ENCODE results near the gene APOO. TPM values are rescaled to one million over a fixed set of nuclear protein-coding genes. Genes with fewer than 3 reads are reported as not detected.

APOO gene
- total and polyA plus RNA-seq, 2 of the 13 experiments (the other 11 are each of a cell fraction or from before 2014, with no cell fraction given), result 9.7 to 22.1 TPM

DNA sequence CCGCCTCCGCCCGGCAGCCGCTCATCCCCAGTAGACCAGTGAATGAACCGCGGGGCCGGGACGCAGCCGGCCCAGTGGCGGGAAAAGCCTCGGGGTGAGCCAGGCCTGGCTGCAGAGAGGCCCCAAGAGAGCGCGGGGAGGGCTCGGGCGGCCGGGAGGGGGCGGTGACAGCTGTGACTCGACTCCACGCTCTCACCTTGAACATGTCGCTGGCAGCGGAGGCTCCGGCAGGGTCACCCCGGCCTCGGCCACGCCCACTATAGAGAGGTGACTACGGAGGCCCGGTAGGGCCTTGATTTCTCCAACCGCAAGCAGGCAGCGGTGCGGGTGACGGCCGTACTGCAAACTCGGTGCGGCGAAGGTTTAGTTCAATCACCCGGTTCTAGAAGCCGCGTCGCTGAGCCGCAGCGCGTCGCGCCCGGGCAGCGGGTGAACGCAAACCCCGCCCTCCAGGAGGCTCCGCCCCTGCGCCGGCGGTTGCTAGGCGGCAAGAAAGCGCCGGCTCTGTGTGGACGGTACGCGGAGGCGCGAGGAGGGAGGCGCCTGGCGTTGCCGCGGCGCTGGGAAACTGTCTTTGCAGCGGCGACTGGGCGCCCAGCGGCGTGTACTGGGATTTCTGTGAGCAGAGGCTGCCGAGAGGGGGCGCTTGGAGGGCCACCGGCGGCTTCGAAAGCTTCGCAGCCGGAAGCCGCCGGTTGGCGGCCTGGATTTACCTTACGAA, at the start of gene APOO, which contains the start of gene CXorf58 (continued):
- TF ChIP-seq, protein P1, sequence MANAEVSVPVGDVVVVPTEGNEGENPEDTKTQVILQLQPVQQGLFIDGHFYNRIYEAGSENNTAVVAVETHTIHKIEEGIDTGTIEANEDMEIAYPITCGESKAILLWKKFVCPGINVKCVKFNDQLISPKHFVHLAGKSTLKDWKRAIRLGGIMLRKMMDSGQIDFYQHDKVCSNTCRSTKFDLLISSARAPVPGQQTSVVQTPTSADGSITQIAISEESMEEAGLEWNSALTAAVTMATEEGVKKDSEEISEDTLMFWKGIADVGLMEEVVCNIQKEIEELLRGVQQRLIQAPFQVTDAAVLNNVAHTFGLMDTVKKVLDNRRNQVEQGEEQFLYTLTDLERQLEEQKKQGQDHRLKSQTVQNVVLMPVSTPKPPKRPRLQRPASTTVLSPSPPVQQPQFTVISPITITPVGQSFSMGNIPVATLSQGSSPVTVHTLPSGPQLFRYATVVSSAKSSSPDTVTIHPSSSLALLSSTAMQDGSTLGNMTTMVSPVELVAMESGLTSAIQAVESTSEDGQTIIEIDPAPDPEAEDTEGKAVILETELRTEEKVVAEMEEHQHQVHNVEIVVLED (CRISPR knock-in tag; IDR thresholded peaks at IDR 0.05; ENCODE audit: borderline replicate concordance), result peak; percentile 77; the same call in 1 of the 2 replicates
- TF ChIP-seq, protein P2, sequence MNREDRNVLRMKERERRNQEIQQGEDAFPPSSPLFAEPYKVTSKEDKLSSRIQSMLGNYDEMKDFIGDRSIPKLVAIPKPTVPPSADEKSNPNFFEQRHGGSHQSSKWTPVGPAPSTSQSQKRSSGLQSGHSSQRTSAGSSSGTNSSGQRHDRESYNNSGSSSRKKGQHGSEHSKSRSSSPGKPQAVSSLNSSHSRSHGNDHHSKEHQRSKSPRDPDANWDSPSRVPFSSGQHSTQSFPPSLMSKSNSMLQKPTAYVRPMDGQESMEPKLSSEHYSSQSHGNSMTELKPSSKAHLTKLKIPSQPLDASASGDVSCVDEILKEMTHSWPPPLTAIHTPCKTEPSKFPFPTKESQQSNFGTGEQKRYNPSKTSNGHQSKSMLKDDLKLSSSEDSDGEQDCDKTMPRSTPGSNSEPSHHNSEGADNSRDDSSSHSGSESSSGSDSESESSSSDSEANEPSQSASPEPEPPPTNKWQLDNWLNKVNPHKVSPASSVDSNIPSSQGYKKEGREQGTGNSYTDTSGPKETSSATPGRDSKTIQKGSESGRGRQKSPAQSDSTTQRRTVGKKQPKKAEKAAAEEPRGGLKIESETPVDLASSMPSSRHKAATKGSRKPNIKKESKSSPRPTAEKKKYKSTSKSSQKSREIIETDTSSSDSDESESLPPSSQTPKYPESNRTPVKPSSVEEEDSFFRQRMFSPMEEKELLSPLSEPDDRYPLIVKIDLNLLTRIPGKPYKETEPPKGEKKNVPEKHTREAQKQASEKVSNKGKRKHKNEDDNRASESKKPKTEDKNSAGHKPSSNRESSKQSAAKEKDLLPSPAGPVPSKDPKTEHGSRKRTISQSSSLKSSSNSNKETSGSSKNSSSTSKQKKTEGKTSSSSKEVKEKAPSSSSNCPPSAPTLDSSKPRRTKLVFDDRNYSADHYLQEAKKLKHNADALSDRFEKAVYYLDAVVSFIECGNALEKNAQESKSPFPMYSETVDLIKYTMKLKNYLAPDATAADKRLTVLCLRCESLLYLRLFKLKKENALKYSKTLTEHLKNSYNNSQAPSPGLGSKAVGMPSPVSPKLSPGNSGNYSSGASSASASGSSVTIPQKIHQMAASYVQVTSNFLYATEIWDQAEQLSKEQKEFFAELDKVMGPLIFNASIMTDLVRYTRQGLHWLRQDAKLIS (CRISPR knock-in tag; IDR thresholded peaks at IDR 0.05), result no peak
- TF ChIP-seq RARA (CRISPR knock-in tag; IDR thresholded peaks at IDR 0.05) (no peak), ZNF879 (CRISPR knock-in tag; IDR thresholded peaks at IDR 0.05) (no peak), SIX4 (CRISPR knock-in tag; IDR thresholded peaks at IDR 0.05) (no peak), YEATS4 (CRISPR knock-in tag; IDR thresholded peaks at IDR 0.05; ENCODE audit: borderline replicate concordance) (no peak), SMAD3 (CRISPR knock-in tag; IDR thresholded peaks at IDR 0.05) (no peak), IRF2 (CRISPR knock-in tag; IDR thresholded peaks at IDR 0.05) (0 out of 2 replicates have a peak, but pooled peaks have one; percentile 13), FOXP1 (IDR thresholded peaks at IDR 0.05) (no peak), FOXP1 (CRISPR knock-in tag; IDR thresholded peaks at IDR 0.05) (no peak), ZNF672 (CRISPR knock-in tag; IDR thresholded peaks at IDR 0.05) (no peak), ZNF75D (CRISPR knock-in tag; IDR thresholded peaks at IDR 0.05; ENCODE audit: borderline replicate concordance) (no peak), CBFB (CRISPR knock-in tag; IDR thresholded peaks at IDR 0.05) (peak; percentile 59; the same call in 1 of the 2 replicates), SOX6 (IDR thresholded peaks at IDR 0.05) (no peak), SOX6 (CRISPR knock-in tag; IDR thresholded peaks at IDR 0.05) (peak; percentile 42; the same call in 1 of the 2 replicates), MATR3 (CRISPR knock-in tag; IDR thresholded peaks at IDR 0.05) (no peak), TAF15 (IDR thresholded peaks at IDR 0.05; ENCODE audit: low read depth, low read length, poor library complexity, severe bottlenecking) (no peak), GATAD1 (CRISPR knock-in tag; IDR thresholded peaks at IDR 0.05) (0 out of 2 replicates have a peak, but pooled peaks have one; percentile 40), ARNT (IDR thresholded peaks at IDR 0.05) (no peak)
- TF ChIP-seq, protein P3, sequence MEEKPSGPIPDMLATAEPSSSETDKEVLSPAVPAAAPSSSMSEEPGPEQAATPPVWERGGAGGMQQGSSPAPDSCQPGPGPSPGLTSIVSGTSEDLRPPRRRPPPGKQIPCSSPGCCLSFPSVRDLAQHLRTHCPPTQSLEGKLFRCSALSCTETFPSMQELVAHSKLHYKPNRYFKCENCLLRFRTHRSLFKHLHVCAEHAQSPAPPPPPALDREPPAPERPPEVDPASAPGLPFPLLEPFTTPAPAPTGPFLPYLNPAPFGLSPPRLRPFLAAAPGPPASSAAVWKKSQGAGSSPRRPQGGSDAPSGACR (CRISPR knock-in tag; IDR thresholded peaks at IDR 0.05), result 0 out of 2 replicates have a peak, but pooled peaks have one; percentile 37
- TF ChIP-seq, protein P4, sequence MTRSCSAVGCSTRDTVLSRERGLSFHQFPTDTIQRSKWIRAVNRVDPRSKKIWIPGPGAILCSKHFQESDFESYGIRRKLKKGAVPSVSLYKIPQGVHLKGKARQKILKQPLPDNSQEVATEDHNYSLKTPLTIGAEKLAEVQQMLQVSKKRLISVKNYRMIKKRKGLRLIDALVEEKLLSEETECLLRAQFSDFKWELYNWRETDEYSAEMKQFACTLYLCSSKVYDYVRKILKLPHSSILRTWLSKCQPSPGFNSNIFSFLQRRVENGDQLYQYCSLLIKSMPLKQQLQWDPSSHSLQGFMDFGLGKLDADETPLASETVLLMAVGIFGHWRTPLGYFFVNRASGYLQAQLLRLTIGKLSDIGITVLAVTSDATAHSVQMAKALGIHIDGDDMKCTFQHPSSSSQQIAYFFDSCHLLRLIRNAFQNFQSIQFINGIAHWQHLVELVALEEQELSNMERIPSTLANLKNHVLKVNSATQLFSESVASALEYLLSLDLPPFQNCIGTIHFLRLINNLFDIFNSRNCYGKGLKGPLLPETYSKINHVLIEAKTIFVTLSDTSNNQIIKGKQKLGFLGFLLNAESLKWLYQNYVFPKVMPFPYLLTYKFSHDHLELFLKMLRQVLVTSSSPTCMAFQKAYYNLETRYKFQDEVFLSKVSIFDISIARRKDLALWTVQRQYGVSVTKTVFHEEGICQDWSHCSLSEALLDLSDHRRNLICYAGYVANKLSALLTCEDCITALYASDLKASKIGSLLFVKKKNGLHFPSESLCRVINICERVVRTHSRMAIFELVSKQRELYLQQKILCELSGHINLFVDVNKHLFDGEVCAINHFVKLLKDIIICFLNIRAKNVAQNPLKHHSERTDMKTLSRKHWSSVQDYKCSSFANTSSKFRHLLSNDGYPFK (CRISPR knock-in tag; IDR thresholded peaks at IDR 0.05; ENCODE audit: borderline replicate concordance), result peak; percentile 61; the same call in 1 of the 2 replicates
- TF ChIP-seq, protein P5, sequence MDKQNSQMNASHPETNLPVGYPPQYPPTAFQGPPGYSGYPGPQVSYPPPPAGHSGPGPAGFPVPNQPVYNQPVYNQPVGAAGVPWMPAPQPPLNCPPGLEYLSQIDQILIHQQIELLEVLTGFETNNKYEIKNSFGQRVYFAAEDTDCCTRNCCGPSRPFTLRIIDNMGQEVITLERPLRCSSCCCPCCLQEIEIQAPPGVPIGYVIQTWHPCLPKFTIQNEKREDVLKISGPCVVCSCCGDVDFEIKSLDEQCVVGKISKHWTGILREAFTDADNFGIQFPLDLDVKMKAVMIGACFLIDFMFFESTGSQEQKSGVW (CRISPR knock-in tag; IDR thresholded peaks at IDR 0.05; ENCODE audit: borderline replicate concordance), result no peak
